ENCODE data around the gene SUSD1.

- TF ChIP-seq CTCF (IDR thresholded peaks at IDR 0.05) (no peak), POLR2A (IDR thresholded peaks at IDR 0.05) (no peak)
These were observed 25.9 kb downstream of the SUSD1 start for GRCh38 chr9:112149211-112149610.

All from ovary (tissue), 3 donors.